ENCODE measurements around the gene GRAMD1A. TPM values are rescaled to one million over a fixed set of nuclear protein-coding genes. Genes with fewer than 3 reads are reported as not detected.
A peak's percentile ranks its signal among the peaks of the same experiment; 100 is the strongest.
"Not testable (repeated sequence)": the region's sequence is repeated elsewhere in the genome, so short reads cannot be mapped to it uniquely, and the experiment has no call there.

GRAMD1A gene
- total RNA-seq, 1 donor from 2014 or later = 61.9 TPM

DNA sequence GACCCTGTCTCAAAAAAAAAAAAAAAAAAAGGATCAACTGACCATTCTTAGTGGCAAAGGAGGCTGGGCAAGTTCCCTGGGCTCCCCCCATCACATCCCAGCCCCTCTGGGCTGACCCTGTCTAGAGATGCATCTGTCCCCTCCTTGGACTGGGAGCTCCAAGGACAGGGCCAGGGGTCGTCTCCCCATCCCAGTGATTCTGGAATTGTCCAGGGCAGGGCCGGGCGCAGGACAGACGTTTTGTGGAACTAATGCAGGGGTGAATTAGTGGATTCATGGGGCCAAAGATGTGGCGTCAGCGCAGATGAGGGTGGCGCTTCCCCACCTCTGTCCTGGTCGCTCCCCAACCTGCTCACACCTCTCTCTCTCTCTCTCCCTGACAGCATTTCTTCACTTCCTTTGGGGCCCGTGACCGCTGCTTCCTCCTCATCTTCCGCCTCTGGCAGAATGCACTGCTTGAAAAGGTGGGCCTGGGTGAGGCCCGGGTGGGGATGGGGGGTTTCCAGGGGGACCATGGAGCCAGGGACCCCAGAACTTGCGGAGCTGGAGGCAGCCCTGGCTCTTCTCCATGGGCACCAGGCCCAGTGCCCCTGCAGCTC lies 11.1 kb downstream of the GRAMD1A start:
- intact Hi-C loops (cut with DNase I) = no loop called here
- H3K36me3 ChIP-seq = peaks cover 0 to 41% of the 10 kb centered on the region in 2 donors
- peak in 1 of 2 donors; percentile 17 for TF ChIP-seq POLR2AphosphoS5 (IDR thresholded peaks at IDR 0.05; ENCODE audit: insufficient read depth in 1 of 2, low read depth in 1 of 2)
- TF ChIP-seq POLR2A (IDR thresholded peaks at IDR 0.05) = no peak
- TF ChIP-seq, protein P1, sequence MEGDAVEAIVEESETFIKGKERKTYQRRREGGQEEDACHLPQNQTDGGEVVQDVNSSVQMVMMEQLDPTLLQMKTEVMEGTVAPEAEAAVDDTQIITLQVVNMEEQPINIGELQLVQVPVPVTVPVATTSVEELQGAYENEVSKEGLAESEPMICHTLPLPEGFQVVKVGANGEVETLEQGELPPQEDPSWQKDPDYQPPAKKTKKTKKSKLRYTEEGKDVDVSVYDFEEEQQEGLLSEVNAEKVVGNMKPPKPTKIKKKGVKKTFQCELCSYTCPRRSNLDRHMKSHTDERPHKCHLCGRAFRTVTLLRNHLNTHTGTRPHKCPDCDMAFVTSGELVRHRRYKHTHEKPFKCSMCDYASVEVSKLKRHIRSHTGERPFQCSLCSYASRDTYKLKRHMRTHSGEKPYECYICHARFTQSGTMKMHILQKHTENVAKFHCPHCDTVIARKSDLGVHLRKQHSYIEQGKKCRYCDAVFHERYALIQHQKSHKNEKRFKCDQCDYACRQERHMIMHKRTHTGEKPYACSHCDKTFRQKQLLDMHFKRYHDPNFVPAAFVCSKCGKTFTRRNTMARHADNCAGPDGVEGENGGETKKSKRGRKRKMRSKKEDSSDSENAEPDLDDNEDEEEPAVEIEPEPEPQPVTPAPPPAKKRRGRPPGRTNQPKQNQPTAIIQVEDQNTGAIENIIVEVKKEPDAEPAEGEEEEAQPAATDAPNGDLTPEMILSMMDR (IDR thresholded peaks at IDR 0.05) = no peak
- no peak overlapping the region for H3K27ac ChIP-seq
- no peaks in the 10 kb centered on the region for H3K27me3 ChIP-seq
- peaks cover 23% of the 10 kb centered on the region for H3K4me1 ChIP-seq
- no peaks in the 10 kb centered on the region for H3K9me3 ChIP-seq
- H3K4me3 ChIP-seq = no peak overlapping the region
- no peak for DNase-seq (ENCODE audit: extremely low spot score in 2 of 2)

DNA sequence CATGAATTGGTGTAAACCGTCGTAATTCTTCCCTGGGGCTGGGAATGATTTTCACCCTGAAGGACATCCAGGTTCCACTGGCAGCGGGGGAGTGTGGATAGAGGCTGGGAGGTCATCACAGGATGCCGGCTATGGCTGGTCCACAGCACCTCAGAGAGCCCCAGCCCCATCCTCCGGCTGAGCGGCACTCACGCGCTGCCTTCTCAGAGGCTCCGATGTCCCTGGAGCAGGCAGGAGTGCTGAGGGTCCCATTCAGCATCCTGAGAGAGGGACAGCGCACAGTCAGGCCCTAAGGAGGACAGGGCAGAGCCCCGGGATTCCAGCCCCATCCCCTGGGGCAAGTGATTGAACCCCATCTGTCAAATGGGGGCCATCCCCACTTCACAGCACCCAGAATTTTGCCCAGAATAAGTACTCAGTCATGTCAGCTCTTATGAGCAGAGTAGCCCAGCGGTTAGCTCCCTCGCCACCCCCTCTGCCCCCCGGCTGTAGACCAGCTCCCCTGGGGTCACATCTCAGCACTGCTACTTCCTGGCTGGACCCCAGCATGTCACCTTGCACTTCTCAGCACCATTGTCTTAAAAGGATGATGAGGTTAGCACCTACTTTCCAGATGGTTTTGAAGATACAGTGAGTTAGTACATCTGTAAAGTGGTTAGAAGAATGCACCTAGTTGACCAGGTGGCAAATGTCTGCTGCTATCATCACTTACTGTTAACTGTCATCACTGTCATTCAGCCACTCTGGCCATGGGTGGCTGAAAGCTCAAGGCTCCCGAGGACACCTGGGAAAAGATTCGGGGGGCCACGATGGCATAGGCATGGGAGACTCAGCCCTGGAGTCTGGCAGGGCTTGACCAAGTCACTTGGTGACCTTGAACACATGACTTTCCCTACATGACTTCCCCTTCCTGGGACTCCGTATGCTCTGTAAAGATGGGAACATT lies 11.9 kb downstream of the GRAMD1A start:
- Histone ChIP-seq H3K27me3 (no peaks in the 10 kb centered on the region), H3K27ac (peak overlapping the region; percentile 21), H3K36me3 (peaks cover 0 to 44% of the 10 kb centered on the region in 2 donors), H3K4me1 (peaks cover 23% of the 10 kb centered on the region), H3K9me3 (no peaks in the 10 kb centered on the region), H3K4me3 (no peak overlapping the region)
- no peak for DNase-seq (ENCODE audit: extremely low spot score in 2 of 2)
- TF ChIP-seq POLR2A (IDR thresholded peaks at IDR 0.05) (no peak), POLR2AphosphoS5 (IDR thresholded peaks at IDR 0.05; ENCODE audit: insufficient read depth in 1 of 2, low read depth in 1 of 2) (no peak)
- TF ChIP-seq, protein P1 (IDR thresholded peaks at IDR 0.05) = no peak
- intact Hi-C loops (cut with DNase I) = loop anchor here (2.0 kb wide), 2 partner anchors 39 to 79 kb away; no protein-coding TSS in a partner anchor

DNA sequence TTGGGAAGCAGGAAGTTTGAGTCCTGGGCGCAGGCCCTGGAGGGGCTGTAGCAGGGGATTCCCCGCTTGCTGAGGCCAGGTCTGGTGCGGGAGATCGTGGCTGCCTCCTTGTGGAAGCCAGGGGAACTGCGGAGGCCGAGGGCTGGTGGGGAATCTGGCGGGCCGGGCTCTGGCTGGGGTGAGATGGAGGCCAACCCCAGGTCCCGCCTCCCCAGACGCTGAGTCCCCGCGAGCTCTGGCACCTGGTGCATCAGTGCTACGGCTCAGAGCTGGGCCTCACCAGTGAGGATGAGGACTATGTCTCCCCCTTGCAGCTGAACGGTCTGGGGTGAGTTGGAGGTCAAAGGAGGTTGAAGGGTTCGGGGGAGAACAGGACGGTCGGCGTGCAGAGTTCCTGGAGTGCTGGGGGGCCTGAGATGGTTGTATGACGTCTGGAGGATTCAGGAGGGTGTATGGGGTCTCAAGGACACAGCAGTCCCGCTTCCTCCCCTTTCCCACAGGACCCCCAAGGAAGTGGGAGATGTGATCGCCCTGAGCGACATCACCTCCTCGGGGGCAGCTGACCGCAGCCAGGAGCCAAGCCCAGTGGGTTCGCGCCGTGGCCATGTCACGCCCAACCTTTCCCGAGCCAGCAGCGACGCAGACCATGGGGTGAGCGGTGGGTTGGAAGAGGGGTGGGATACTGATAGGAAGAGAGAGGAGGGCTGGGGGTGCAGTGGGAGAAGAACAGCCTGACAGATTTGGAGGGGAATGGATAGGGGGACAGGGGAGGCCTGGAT lies 13.1 kb downstream of the GRAMD1A start:
- Histone ChIP-seq H3K36me3 (peaks cover 0 to 55% of the 10 kb centered on the region in 2 donors), H3K4me1 (peaks cover 22% of the 10 kb centered on the region), H3K27me3 (no peaks in the 10 kb centered on the region), H3K4me3 (no peak overlapping the region), H3K9me3 (no peaks in the 10 kb centered on the region), H3K27ac (peak overlapping the region; percentile 21)
- peak in 1 of 2 donors; percentile 41 for TF ChIP-seq POLR2AphosphoS5 (IDR thresholded peaks at IDR 0.05; ENCODE audit: insufficient read depth in 1 of 2, low read depth in 1 of 2)
- no peak for TF ChIP-seq POLR2A (IDR thresholded peaks at IDR 0.05)
- TF ChIP-seq, protein P1 (IDR thresholded peaks at IDR 0.05) = peak; percentile 79 to 96 (median 91)
- no peak for DNase-seq (ENCODE audit: extremely low spot score in 2 of 2)
- intact Hi-C loops (cut with DNase I) = loop anchor here (2.0 kb wide), 2 partner anchors 40 to 78 kb away; no protein-coding TSS in a partner anchor

DNA sequence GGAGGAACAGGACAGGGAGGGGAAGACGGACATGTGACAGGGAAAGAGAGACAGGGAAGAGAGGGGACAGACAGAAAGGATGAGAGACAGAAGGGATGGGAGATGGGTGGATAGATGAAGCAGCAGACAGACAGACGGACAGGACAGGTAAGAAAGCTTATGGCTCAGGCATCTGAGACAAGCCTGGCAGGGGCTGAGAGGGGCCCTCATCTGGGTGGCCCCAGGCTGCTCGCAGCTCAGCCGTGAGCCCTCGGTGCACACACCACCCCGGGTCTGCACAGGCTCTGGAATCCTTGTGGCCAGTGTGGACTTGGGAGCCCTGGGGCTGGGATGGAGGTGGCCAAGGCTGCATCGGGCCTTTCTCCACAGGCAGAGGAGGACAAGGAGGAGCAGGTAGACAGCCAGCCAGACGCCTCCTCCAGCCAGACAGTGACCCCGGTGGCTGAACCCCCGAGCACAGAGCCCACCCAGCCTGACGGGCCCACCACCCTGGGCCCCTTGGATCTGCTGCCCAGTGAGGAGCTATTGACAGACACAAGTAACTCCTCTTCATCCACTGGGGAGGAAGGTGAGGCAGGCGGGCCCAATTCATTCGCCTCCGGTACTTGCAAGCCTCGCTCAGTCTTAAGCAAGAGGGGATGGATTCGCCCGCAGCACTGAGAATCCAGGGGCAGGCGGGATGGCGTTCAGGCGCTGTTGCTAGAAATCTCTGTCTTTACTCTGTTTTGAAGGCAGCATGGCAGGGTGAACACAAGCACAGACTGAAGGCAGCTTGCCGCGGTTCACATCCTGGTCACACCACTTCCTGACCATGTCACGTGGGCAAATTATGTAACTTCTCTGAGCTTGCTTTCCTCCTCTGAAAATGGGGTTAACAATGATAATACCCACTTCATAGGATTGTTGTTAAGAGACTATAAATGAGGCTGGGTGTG lies 14.0 kb downstream of the GRAMD1A start:
- Histone ChIP-seq H3K27me3 (no peaks in the 10 kb centered on the region), H3K4me3 (no peak overlapping the region), H3K9me3 (no peaks in the 10 kb centered on the region), H3K27ac (peak overlapping the region; percentile 17), H3K36me3 (peaks cover 0 to 61% of the 10 kb centered on the region in 2 donors), H3K4me1 (peaks cover 18% of the 10 kb centered on the region)
- no peak for DNase-seq (ENCODE audit: extremely low spot score in 2 of 2)
- intact Hi-C loops (cut with DNase I) = loop anchor here (2.0 kb wide), 2 partner anchors 41 to 77 kb away; no protein-coding TSS in a partner anchor
- TF ChIP-seq POLR2AphosphoS5 (IDR thresholded peaks at IDR 0.05; ENCODE audit: insufficient read depth in 1 of 2, low read depth in 1 of 2) = peak in 1 of 2 donors; percentile 24
- TF ChIP-seq POLR2A (IDR thresholded peaks at IDR 0.05) = no peak
- TF ChIP-seq, protein P1 (IDR thresholded peaks at IDR 0.05) = no peak

DNA sequence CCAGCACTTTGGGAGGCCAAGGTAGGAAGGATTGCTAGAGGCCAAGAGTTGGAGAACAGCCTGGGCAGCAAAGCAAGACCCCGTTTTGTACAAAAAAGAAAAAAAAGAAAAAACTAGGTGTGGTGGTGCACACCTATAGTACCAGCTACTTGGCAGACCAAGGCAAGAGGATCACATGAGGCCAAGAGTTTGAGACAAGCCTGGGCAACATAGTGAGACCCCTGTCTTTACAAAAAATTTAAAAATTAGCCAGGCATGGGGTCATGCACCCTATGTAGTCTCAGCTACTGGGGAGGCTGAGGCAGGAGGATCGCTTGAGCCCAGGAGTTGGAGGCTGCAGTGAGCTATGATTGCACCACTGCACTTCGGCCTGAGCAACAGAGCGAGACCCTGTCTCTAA lies 14.7 kb downstream of the GRAMD1A start:
- intact Hi-C loops (cut with DNase I); H3K9me3 ChIP-seq; H3K27ac ChIP-seq; DNase-seq (ENCODE audit: extremely low spot score in 2 of 2); H3K4me3 ChIP-seq; H3K27me3 ChIP-seq: not testable (repeated sequence)
- peaks cover 0 to 61% of the 10 kb centered on the region in 2 donors for H3K36me3 ChIP-seq
- H3K4me1 ChIP-seq = peaks cover 18% of the 10 kb centered on the region

Data from vagina (tissue), 2 donors.